HG02798 (cell line): Measurements from ENCODE around the gene DAD1.
A peak's percentile ranks its signal among the peaks of the same experiment; 100 is the strongest.
"Not testable (repeated sequence)": the region's sequence is repeated elsewhere in the genome, so short reads cannot be mapped to it uniquely, and the experiment has no call there.

Experiments used
- ATAC-seq: cut with Tn5 transposase; IDR thresholded peaks from one replicate; pipeline ENCODE4 v1.9.1; 2021; ENCODE audit warnings: mild to moderate bottlenecking; ENCODE audit not compliant: unreplicated experiment, poor library complexity

DAD1 gene

DNA sequence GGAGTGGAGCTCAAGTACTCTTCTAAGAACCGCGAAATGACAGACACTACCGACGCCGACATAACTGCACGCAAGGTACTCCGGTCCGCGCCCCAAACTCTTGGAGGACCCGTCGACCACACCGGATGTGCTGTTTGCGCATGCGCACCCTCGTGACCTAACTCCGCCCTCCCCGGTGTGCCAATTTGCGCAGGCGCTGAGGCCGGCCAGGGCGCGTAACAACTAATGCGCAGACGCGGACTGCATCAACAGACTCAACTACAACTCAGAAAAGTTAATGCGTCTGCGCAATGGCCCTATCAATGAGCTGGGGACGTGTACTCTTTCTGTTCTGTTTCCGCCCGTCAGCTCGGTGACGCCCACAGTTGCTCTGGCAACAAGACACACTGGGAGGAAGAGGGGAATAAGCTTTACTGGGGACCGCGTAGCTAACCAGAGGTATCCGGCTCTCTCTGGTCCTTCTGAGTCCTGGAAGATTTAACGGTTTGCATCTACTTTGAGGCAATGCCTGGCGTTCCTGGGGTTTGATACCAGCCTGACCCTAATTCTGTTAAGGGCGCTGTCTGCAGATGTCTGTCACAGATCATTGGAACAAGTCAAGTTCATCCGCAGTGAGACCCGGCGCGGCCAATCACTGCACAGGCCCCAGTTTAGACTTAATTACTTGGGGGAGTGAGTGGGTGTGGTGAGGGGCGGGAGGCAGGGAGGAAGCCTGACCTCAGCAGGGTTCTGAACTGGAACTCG, at the start of gene DAD1:
TSS of gene DAD1 (minus strand) at position 129 of the 744 bp plus-strand sequence. CDS start at position 62, 67 bp downstream.
- ATAC-seq = peak; percentile 94

DNA sequence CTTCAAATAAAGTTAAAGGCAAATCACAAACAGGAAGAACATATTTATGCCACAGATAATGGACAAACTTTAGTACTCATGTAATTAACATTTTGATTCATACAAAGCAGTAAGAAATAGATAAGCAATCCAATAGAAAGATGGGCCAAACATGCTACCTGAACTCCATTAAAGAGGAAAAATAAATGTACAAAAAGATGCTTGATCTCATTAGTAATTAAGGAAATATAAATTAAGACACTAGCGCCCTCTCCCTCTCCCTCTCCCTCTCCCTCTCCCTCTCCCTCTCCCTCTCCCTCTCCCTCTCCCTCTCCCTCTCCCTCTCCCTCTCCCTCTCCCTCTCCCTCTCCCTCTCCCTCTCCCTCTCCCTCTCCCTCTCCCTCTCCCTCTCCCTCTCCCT, 47.0 kb upstream of the DAD1 start:
- ATAC-seq = not testable (repeated sequence)

GRCh38 chr14:22634233-22634900, 45.3 kb upstream of the DAD1 start:
- ATAC-seq = no peak

DNA sequence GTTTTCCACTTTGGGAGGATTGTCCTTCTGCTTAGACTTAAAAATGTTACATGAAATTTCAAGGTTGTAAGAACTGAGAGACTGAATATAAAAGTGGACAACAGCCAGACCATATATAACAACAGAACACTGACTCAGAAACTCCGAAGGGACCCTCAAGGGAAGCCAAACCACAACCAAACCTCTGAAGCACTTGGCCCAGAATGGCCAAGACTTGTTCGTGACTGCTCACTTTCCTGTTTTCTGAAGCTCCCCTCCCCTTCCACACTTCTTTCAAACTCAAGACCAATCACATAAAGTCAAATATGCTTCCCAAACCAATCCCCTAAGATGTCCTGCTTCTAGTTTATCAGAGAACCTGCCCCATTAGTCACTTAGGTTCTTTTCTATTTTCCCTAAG, 41.5 kb upstream of the DAD1 start:
- no peak for ATAC-seq

GRCh38 chr14:22630066-22630465, 41.0 kb upstream of the DAD1 start:
- ATAC-seq = no peak

- no peak for ATAC-seq
Observed at GRCh38 chr14:22629361-22629760, 40.3 kb upstream of the DAD1 start.

- no peak for ATAC-seq
Observed at GRCh38 chr14:22627506-22628263, 38.7 kb upstream of the DAD1 start.

DNA sequence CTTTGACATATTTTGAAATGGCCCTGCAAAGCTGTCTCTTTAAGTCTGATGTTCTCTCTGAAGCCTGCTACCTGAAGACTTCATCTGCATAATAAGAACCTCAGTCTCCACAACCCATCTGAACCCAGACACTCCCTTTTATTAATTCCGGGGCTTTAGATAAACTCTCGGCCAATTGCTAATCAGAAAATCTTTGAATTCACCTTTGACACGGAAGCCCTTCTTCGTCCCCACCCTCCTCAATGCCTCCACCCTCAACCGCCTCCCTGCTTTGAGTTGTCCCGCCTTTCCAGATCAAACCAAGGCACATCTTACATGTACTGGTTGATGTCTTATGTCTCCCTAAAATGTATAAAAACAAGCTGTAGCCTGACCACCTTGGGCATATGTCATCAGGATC, 37.6 kb upstream of the DAD1 start:
- no peak for ATAC-seq

- no peak for ATAC-seq
Observed at GRCh38 chr14:22623047-22623446, 34.0 kb upstream of the DAD1 start.

DNA sequence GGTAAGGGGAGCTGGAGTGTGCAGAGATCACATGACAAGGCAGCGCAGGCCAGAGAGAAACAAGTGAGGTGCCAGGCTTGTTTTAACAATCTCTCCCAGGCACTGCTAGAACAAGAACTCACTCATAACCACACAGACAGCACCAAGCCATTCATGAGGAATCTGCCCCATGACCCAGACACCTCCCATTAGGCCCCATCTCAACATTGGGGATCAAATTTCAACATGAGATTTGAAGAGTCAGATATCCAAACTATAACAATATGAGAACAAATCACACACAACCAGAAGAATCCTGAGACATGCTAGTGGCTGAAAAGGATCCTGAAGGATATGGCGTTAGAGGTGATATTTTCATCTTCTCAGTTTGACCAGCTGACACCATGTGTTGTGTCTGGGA, 33.2 kb upstream of the DAD1 start:
- ATAC-seq = no peak

GRCh38 chr14:22615765-22616164, 26.7 kb upstream of the DAD1 start:
- ATAC-seq = not testable (repeated sequence)

- ATAC-seq = no peak
Observed at GRCh38 chr14:22614240-22614799, 25.3 kb upstream of the DAD1 start.

DNA sequence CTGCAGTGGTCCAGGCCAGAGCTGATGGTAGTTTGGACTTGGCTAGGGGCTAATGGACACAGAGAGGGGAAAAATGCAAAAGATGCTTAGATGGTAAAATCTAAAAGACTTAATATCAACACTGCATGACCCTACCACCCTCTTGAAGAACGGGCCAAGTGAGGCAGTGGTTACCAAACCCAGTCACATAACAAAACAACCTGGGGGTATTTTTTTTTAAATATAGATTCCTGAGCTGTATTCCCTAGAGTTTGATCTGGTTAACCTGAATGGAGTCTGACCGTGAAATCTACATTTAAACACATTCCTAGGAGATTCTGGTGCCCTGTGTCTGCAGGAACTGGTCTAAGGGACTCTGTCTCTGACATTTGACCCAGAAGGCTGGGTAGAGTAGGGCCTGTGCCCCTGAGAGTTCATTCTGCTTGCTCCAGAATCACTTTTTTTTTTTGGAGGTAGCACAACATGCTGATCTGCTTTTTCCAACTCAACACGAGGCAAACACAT, 24.8 kb upstream of the DAD1 start:
- no peak for ATAC-seq

DNA sequence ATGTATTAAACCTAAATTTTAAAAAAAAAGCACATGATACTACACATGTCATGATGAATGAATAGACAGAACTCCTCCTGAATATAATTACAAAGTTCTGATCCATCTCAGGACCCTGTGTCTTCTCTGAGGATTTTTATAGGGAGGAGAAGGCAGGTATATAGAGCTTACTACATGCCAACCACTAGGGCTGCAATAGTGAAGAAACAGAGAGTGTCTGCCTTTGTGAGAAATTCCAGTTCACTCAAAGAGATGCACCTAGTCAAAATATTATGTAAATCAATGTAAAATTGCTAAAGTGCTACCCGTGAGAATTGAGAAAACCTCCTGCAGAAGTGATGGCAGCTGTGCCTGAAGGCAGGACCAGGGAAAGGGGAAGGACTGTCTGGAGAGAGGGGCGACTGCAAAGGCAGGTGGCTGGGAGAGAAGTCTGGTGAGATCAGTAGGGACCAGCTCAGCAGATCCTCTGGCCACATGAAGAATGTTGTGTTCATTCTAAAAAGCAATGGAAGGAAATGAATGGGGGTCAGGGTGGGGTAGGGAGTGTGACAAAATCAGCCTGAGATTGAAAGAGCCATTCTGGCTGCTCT, 24.2 kb upstream of the DAD1 start:
- no peak for ATAC-seq

DNA sequence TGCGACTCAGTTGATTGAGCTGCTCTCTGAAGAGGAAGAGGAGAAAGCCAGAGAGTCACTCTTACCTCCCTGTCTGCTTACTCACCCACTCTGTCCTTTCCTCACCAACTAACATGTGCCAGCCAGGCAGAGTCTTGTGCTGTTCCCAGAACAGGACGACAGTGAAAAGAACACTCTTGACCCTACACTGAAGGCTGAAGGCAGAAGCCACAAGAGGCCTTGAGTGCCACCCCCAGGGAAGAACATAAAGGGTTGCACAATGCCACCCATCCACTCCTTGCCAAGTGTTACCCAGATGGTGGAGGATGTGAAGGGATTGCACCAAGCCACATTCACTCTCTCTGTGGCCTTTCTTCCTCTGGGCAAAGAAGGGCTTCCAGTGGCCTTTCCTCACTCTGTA, 21.9 kb upstream of the DAD1 start:
- no peak for ATAC-seq

DNA sequence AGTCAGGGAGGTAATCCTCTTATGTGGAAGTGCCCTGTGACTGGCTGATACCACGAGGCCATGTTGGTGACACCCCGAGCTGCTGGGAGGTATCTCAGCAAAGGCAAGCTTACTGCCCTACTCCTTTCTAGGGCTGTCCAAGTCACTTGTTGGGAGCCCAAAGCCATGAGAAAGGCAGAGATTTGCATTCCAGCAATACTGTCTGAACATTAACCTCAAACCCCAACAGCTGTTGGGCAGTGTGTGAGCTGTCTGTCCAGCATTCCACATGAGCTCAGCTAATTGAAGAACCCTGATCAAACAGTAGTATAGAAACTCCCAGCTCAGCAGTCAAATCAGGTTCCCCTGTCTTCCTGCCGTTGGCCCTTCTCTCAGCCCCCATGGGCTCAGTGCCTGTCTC, 18.3 kb upstream of the DAD1 start:
- no peak for ATAC-seq

- no peak for ATAC-seq
Observed at GRCh38 chr14:22606380-22606779, 17.4 kb upstream of the DAD1 start.

DNA sequence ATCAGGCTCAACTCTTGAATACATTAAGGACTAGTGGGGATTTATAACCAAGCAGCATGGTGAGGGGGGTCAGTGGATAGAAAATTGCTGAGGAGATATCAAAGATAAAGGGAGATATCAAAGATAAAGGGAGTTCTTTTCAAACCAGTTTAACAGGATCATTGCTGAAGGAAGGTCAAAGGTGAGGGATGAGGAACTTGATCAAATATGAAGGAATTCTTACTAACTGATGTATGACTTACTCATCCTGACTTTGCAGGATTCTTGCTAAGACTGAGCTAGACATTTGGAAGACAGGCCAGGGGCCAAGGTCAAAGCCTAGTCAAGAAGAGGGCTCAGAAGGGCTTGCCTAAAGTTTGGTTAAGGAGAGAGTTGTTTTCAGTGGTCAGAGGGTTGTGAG, 13.8 kb upstream of the DAD1 start:
- ATAC-seq = no peak

GRCh38 chr14:22601996-22602395, 13.0 kb upstream of the DAD1 start:
- no peak for ATAC-seq

GRCh38 chr14:22601456-22601855, 12.4 kb upstream of the DAD1 start:
- ATAC-seq = no peak
